Pulmonary artery endothelial cell (primary cell): ENCODE results near the gene KY. TPM values are rescaled to one million over a fixed set of nuclear protein-coding genes. Genes with fewer than 3 reads are reported as not detected.

Source experiments
- DNase-seq: peaks from one replicate; pipeline ENCODE4 v3.0.0-alpha.2; 2011; ENCODE audit warnings: low read depth, low spot score
- total RNA-seq: library from RNA; depleted of rRNA; stranded (reverse); fragments of >200 nt; gene quantifications from 2 replicates; pipeline ENCODE4 v1.2.3, GENCODE V29; 2014

The KY gene
- total RNA-seq, 1 donor from 2014 or later = not detected

DNA sequence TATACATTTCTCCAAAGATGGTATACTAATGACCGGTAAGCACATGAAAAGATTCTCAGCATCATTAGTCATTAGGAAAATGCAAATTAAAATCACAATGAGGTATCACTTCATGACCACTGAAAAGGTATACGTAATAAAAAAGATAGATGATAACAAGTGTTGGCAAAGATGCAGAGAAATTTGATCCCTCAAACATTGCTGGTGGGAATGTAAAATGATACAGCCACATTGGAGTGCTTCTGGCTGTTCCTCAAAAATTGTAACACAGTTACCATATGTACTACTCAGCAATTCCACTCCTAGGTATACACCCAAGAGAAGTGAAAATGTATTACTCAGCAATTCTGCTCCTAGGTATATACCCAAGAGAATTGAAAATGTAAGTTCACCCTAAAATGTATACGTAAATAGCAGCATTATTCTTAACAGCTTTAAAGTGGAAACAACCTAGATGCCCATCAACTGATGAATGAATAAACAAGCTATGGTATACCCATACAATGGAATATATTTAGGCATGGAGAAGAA, 25.0 kb upstream of the KY start:
- DNase-seq = no peak

DNA sequence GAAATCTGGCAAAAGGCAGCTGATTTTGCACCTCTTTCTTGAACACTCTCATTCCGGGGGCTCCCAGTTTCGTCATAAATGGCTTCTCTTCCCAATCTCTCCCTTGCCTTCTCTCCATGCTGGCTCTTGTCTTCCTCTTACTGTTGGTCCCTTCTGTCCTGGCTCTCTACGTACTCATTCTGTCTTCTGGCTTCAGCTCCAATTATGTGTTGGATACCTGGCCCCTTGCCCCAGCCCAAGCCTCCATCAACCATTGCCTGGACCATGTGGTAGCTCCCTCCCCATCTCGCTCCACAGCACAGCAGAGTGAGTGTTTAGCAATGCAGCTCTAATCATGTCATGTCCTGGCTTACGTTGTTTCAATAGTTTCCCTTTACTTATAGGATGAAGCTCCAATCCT, 21.7 kb upstream of the KY start:
- no peak for DNase-seq

DNA sequence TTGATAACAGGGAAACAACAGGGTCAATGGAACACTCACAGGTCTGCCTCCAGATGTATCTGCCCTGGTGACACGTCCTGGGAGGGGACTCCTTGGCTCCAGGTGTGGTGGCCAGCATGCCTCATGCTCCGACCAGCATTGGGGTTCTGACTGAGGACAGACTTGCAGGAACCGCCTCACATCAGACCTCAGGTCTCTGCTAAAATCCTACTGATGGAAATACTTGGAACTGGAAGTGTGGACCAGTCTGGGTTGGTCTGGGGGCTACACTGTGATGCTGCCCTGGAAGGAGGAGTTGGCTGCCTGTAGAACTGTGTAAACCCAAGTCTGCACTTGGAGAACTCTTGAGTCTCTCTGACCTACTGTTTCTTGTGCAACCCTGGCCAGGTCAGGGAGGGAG, 17.1 kb upstream of the KY start:
- DNase-seq = no peak

DNA sequence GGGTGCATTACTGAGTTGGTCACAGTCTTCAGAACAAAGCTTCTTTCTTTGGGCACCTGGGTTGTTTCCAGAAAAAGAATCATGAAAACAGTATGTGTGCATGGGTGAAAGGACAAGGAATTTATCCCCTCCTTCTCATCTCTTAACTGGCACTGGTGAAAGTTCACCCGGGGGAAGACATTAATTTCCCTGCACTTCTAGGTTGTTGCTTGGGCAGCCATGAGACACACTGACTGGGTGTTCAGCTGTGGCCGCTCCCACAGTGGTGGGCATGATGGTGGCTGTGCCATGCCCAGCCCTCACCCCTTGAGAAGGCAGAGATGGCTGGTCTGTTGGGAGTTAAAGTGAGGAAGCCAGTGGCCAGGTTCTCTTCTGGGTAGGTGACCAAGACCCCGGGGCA, 16.6 kb upstream of the KY start:
- DNase-seq = no peak

DNA sequence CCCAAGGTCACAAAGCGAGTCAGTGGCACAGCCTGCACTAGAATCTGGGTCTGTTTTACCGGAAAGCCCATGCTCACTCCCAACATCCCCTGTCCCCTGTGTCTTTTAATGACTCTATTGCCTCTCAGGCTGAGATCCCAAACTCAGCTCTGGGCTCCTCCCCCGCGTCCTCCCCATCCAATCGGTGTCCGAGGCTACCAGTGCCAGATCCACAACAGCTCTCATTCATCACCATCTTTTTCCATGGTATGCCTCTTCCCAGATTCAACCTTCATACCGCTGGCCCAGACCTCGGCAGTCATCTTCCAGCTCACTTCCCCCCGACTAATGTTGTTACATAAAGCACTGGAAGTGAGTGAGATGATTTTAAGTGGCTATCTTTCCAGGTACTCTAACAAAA, 16.1 kb upstream of the KY start:
- DNase-seq = no peak

DNA sequence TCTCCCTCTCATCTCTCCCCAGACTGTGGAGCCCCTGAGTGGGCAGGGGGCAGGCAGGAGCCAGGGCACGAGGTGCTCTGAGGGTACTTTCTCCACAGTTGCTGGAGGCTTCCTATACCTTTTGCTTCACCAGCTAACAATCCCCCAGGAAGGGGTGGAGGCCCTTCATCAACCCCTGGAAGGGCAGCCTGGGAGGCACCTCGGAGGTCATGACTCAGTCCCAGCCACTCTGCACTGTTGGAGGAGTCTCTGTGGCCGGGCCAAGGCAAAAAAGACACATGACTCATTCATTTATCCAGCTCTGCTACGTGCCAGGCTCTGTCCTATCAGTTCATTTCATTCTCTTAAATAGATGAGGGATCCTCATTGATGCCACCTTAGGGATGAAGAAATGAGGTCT, 15.6 kb upstream of the KY start:
- no peak for DNase-seq

DNA sequence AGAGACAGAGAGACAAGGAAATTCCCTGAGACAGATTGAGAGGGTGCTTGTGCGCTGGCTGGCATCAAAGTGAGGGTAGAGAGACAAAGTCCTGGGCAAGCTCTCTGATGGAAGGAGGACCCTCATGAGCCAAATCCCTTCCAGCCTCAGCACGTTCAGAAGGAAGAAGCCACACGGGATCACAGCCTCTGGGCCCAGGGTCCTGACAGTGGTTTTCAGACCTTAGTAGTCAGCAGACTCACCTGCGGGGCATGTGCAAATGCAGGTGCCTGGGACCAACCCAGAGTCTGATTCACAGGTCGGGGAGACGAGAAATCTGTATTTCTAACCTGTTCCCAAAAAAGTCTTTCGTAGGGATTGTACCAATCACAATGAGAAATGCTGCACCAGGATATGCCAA, 15.2 kb upstream of the KY start:
- no peak for DNase-seq

DNA sequence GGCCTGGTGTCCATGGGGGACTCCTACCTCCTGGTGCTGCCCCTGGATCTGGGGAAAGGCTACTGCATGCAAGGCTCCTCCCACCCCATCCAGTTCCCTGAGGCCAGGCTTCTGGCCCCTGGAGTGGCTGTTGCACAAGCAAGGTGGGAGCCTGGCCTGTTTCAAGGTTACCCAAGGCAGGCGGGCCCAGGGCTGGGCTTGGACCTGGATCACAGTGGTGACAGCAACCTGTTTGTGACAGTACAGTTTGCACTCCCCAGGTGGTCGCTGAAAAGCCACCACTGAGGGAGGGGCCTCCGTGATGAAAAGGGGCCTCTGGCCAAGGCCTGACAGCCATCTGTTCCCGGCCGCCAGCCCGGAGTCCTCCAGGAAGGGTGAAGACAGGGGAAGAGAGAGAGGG, 14.4 kb upstream of the KY start:
- no peak for DNase-seq

DNA sequence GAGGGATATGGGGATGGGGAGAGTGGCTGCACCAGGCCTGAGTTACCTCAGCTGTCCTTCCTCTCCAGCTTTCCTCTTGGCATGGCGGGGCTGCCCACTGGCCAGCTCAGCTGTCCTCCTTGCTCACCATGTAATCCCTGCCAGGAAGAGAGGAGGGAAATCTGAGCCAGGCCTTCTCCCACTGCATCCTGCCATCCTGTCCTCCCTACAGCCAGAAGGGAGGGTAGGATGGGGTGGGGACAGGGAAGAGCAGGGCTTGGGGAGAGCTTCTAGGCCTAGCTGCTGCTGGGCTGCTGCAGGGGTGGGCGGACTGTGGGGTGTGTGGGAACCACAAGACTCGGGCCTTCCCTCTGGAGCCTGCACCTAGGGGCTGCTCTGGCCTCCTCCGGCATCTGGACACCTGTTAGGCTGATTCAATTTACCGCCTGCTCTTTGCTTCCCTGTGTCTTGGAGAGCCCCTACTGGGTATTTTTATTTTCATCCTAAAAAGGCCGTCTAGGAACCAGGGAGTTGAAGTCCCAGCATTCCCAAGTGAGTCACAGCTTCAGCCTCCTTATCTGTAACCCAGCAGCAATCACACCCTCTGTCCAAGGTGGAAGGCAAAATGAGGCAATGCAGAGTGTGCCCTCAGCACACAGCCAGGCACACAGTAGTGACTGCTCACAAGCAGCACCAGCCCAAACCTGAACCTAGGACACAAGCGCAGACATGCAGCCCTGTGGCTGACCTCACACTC, 13.1 kb upstream of the KY start:
- DNase-seq = no peak

DNA sequence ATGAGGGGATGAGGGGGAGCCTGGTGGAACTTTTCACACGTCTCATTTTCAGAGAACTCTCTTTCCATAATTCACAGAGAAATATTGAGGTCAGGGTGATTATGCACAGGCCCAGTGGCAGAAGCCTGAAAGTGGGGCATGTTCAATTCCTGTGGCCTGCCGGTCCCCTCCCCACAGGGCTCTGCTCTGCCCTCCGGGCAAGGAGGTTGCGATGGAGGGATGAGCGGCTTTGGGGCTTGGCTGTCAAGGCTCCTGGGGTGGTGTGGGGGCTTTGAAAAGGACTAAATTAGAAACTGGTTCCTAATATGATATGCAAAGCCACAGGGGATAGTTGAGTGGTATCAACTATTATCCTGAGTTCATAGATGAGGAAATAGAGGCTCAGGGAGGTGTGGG, 9.2 kb upstream of the KY start:
- no peak for DNase-seq

DNA sequence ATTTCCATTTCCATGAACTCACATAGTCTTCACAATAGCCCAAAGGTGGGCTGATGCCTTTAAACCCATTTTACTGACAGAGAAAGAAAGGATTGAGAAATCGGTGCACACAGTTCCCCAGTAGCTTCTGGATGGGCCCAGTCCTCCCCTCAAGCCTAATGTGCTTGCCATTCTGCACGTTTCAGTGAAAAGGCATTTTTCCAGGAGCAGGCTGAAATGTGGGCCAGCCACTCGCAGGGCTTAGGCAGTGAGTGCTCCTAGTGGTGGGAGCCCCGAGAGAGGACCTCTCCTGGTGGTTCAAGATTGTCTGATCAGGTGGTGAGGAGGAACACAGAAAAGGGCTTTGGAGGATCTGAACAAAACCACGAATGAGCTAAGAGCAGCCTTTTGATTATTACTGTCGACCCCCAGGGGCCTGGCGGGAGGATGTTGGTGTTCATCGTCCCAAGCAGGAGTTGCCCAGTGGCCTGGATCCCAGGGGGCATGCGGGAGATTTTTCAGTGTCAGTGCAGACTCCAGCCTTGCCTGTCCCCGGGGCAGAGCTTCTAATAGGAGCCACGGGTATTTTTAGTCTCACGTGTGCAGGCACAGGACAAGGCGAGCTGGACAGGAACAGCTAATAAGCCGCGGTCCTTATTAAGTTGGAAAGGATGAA, 8.7 kb upstream of the KY start:
- no peak for DNase-seq

DNA sequence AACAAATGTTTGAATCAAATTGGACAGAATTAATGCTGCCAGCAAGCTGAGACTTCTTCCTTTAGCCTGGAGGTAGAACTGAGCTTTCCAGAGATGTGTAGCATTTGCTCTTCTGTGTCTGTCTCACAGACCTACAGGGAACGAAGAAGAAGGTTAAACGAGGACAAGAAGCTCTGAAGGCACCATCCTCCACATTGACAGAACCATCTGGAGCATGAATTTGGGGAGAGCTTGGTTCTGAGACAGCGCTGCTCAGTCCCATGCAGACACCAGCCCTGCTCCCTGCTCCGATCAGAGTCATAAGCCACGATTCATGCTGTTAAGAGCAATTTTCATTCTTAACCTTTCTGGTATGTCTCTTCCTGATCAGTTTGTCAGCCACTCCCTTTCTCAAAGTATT, 7.7 kb upstream of the KY start:
- DNase-seq = no peak

DNA sequence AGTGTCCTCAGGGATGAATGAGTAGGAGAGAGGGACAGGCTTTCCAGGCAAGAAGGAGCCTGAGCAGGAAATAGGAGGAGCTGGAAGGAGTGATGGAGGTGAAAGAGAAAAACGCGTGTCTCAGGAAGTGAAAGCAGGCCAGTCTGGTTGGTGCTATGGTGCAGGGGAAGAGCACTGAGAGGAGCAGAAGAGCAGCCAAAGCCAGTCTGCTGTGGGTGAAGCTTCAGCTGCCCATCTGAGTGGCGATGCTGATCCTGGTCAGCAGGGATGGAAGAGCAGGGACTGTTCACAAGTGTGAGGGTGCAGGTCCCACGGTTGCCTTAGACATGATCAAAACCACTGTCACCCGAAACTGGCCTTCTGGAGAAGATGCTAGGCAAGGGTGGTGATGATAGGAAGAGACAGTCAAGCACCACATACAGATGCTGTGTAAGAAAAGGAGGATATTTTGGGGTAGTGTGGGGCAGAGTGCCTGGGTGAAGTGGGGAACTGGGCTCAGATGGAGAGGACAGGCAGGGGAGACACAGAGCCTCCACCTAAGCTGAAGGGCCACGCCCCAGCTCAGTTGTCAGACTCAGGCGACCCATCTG, 5.5 kb upstream of the KY start:
- no peak for DNase-seq

DNA sequence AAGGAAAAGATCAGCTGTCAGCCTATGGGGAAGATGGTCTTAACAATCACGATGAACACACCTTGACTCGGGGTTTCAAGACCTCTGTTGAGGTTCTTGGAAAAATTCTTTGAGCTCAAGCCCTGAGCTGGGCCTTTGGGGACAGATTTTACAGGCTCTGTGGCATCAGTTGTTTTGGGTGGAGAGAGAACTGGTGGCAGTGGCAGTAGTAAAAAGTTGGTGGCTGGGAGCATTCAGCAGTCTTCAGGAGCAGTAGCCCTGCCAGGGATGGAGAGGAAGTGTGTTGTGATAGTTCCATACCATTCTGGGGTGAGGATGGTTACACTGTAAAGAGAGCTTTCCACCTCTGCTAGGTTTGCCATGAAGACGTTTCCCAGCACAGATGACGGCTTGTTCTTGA, 4.9 kb upstream of the KY start:
- no peak for DNase-seq

DNA sequence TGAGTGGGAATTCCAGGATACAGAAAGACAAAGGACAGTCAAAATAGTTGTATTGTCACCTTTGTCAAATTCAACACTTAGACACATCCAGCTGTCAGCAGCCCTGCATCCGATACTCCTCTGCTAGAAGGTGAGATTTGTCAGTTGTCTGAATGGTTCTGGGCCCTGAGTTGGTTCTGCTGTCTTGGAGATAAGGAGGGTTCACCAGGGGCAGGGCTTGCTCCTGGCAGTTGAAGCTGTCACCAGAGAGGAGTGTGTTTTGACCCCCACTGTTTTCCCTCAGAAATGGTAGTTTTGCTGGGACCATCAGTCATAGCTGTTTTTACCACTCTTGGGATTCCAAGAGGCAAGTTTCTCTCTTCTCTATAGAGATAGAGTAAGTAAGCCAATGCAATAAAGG, 3.2 kb upstream of the KY start:
- DNase-seq = no peak

DNA sequence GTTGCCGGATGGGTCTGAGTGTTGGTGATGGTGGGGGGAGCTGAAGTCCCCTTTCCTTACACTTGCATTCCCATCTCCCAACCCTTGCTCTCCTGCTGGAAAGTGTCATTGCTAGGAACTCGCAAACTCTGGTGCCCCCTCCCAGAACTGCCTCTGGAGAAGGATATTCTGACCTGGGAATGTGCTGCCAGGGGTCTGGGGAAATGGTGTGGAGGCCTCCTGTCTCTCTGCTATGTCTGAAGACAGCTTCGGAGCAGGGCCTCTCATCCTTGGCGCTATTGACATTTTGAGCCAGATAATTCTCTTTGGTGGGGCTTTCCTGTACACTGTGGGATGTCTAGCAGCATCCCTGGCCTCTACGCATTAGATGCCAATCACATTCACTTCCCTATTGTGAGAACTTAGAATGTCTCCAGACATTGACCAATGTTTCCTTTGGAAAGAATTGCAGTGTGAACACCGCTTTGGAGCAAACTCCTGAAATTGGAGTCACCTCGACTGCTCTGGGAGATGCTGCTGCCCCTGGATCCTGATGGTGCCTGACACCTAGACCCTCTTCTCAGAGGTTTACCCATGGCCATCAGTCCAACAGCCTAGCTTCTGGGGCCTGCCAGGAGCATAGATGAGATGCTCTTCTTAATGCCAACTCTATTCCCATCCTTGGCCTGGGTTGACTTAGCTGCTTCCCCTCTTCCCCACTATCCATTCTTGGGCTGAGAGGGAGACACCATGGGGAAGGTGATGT, 2.2 kb upstream of the KY start:
- DNase-seq = no peak

DNA sequence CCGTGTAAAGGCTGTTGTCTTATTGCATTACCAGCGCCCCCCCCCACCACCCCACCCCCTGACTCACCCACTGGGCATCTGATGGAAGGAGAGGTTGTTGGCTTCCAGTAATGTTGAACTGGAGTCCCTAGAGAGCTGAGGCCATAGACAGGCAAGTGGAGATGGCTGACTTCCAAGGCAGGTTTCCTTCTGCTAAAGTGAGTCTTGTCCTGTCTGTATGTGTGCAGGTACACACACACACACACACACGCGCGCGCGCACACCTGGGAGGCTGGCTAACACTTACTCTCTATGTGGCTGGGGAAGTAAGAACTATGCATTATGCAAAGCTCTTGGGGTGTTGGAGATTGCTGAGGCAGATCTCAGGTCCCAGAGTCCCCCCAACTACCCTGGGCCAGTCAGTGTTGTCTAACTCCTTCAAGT, 1.6 kb upstream of the KY start:
- DNase-seq = no peak

DNA sequence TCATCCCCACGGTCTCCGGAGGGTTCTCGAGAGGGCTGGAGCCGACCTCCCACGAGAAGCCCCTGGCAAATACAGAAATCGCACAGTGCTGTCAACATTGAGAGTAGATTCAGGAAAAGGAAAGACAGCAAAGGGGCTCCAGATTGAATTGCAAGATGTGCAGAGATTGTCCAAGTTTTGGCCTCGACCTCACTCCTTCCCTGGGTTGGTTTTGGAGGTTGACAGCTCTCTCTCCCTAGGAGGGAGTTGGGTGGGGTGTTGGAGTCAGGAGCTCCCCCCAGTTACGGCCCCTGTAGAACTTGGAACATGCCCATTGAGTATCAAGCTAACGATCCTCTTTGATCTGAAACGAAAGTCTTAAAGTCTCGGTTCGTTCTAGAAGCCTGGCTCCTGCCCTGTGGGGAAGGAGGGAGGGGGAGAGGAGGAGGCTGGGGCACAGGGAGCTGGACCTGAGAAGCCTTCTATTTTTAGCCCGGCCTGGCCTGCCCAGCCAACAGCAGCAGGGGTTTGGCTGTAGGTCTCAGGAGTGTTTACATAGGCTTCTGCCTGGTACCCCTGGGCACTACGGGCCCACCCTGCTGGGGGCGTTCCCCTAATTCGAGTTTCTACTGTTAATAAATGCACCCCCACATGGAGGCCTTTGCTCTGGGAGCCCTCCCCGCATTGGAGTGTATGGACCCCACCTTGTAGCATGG, 672 bp upstream of the KY start:
- DNase-seq = no peak

DNA sequence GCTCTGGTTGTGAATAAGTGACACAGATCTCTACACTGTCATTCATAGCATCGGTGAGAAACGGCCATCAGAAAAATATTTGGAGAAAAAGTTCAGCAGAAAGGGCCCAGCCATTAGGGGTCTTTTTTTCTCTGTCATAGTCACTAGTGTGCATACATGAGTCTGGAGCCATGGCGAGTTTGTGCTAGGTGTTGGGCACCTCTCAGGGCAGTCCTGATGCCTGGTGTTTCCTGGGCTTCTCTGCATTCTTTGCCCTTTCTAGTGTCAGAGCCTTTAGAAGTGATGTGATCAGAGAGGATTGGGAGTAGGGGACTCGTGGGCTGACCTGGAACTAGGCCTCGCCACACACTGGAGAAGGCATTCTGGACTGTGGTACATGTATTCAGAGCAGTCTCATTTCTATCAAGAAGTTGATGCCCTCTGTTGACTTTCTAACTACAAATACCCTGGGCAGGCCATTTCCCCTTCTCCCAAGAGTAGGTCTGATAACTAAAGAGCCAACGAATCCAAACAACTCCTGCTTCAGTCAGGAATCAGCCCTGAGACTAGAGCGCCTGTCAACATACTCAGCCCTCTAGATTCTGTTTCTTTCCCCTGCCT, 1.6 kb downstream of the KY start:
- DNase-seq = no peak

DNA sequence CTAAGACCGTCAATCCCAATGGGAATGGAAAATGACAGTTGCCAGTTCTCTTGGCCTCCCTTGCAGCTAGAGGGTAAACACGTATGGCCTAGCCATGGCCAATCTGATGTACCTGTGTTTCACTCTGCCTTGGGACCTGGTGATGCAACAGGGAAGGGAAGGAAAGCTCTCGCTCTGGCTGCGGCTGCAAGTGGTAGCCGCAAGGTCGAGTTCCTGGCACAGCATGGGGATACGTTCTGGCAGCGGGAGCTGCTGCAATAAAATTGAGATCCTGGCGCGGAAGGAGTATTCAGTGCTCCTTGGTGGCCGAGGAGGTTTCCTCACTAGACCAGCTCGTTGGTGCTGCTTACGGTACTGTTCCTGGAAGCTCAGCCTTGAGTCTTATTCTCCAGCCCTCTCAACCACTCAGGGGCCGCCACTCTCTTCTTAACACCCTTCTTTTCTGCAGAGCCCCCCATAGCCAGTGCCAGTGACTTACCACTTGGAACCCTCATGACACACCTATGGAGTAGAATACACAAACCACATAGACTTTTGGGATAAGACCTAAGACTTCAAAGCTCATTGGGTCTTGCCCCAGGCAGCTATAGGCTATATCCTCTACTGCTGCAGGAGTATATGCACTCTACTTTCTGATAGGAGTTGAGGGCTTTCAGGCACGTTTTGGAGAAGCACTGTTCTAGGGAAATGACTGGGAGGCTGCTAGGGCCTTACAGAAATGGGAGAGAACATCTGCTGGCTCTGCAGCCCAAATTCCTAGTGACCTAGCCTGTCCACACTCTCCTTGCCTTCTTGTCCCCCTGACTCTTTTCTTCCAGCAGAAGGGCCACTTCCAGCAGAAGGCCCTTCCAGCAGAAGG, 2.7 kb downstream of the KY start:
- DNase-seq = no peak
